NCI-H82 treated with DMSO at 0.1 percent for 48 hours (cell line): ENCODE results near the gene SIRT5.

Source experiments
- DNase-seq: peaks from one replicate; lab custom pipeline; 2025; ENCODE audit not compliant: unreplicated experiment; lab: John Stamatoyannopoulos, UW

SIRT5 gene

DNA sequence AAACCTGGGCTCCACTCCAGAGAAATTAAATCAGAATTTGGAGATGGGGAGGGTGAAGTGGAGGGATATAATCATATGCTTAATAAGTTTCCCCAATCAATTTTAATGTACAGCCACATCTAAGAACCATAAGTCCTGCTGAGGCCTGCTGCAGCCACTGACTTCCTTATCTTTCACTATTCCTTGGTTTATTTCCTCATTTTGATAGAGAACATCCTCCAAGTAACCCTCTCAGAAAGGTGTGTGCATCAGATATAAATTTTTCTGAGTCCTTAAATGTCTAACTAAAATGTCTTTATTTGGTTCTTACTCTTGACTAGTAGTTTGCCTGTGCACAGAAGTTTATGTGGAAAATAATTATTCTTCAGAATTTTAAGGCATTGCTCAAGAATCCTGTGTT, 23.7 kb upstream of the SIRT5 start:
- DNase-seq = no peak

DNA sequence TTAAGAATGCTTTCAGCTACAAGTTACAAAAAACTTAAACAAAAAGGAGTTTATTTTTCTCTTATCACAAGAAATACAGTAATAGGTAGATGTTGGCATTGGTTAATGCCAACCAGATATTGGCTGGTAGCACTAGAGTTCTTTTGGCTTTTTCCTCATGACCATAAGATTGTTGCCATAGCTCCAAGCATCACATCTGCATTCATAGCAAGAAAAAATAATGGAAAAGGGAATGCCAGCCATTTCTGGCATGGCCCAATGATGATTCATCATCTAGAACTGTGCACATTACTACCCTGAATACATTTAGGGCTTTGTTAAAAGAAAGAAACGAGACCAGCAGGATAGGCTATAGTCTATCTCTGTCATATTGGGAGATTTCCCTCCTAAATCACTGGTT, 20.8 kb upstream of the SIRT5 start:
- DNase-seq = no peak

DNA sequence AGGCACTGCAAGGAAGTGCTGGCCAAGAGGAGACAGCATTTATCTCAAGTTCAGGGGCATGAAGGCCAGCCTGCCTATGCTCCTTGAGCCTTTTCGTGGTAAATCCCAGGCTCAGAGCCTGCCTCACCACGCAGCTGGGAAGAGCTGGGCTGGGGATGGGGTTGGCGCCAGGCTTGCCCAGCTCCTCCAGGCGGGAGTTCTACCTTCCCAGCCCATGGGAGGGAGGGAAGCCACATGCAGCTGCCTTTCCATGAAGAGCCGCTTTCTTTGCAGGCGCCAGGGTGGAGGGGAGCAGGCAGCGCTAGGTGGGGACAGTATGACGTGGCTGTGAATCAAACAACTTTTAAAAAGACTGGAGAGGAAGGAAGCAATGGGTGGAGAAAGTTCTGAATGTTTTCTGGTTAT, 19.5 kb upstream of the SIRT5 start:
- DNase-seq = no peak

DNA sequence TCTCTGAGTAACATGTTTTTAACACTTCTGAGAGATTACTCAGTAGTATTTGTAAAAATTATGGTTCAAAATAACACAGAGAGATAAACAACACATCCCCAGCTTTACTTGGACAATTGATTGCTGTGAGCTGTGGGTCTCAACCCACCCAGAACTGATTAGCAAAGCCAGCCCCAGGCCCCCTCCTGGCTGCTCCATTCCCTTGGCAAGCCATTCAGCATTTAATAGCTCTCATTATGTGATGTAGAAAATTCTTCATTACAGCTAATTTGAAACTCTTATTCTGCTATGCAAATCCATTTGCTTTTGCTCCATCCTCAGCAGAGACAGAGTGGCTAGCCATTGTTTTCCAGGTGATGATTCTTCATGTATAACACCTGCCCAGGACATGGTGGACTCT, 16.6 kb upstream of the SIRT5 start:
- no peak for DNase-seq

DNA sequence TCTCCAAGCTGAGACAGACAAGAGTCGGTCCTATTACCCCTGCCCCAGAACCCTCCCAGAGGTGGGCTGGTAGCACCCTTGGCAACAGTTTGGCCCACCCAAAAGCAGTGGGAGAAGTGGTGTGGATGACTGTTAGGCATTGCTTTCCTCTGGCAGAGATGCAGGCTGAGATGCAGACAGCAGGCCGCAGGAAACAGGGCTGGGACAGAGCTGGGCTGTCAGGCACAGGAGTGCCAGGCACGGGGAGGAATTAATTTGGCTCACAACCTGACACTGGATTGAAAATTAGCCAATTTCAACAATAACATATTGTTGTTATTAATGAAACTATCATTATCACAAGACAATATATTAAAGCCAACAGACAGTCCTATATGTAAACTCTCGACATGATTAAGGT, 15.7 kb upstream of the SIRT5 start:
- no peak for DNase-seq

DNA sequence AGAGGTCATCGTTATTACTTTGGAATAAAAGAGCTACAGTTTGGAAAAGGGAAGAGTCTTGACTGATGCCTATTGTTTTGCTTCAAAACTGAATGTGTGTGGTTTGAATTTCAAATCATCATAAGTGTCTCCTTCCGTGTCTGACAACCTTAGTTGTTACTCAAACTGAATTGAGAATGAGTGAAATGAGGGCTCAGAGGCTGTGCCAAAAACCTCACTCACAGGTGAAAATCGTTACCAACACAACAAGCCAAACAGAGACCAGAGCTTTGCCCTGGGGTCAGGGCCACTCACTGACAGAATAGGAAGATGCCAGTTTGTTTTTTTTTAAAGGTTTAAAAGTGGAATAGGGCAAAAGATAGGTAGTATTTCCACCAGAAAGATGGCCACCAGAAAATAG, 15.2 kb upstream of the SIRT5 start:
- DNase-seq = no peak

DNA sequence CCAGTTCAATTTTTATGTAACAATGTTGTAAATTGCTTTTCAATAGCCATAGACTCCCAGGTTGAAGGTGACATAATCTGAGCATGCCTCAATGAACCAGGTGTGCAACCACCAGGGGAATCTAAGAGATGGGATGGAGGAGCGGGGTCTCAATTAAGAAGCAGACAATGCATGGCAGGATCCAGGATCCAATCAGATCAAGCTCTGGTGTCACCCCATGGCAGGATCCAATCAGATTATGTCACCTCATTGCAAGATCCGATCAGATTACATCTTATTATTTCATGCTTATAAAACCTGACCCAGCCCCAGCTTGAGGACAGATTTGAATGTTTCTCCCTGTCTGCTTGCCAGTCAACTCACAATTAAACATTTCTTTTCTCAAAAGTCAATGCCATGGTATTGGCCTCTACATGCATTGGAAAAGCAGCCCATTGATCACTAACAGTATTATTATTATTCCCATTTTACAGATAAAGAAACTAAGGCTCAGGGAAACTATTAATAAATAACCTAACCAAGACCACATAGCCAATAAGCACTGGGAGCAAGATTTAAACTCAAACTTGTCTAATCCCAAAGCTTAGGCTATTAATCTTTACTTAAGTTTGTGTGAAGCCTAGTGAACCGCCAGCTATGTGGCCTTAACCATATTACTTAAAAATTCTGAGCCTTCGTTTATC, 14.3 kb upstream of the SIRT5 start:
- peak; percentile 45 for DNase-seq

DNA sequence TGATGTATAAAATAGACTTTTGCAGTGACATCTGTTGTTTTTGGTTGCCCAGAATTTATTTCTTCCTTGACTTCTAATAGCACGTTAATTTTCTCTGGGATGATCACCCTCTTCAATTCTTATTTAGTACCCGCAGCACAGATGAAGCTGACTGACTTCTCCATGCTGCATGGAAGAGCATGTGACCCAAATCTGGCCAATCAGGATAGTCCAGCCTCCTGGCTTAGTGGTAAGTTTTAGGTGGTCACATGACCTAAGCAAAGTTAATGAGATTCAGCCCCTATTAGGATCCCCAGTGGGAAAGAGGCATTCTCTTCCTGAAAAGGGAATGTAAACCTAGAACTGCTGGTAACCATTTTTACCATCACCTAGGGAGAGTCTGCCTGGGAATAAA, 13.8 kb upstream of the SIRT5 start:
- peak; percentile 43 for DNase-seq

DNA sequence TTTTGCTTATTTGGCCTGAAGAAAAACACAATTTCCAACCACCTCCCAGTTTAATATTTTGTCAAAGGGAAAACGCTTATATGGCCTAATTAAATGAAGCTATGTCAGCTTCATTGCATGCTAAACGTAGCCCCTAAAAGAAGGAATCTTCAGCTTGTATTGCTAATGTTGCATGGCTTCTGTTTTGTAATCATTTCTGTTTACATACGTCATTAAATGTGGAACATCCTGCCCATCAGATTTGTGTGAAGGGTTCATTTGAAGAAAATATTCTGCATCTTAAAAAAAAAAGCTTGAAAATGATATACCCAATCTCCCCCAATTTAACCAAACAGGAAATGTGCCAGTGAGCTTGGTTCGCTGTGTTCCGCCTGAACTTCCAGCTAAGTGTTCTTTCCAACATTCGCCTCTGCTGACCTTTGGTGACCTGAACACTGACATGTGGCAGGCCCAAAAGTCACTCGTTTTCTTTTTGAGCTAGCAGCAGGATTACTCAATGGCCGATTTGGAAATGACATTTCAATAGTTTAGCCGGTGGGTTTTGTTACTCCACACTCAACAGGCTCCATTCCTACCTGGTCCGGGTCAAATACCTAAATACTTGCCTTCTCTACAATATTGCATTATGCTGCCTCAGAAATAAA, 12.7 kb upstream of the SIRT5 start:
- DNase-seq = no peak

DNA sequence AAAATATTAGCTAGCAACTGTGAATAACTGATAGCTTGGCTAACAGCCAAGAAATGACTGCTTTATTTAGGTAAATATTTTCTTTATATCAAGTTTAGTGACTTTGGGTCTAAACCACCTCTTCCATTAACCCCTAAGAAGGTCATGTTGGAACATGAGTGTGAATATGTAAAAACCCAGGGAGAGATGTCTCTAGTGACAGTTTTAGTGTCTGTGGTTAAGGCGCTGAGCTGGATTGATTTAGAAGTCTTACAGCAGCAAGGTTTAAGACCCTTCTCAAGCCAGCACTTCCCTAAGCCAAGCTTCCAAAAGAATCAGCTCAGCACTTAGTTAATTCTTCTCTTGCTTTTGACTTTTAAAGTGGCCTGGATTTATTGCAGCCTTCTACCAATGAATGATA, 11.4 kb upstream of the SIRT5 start:
- DNase-seq = peak; percentile 52

DNA sequence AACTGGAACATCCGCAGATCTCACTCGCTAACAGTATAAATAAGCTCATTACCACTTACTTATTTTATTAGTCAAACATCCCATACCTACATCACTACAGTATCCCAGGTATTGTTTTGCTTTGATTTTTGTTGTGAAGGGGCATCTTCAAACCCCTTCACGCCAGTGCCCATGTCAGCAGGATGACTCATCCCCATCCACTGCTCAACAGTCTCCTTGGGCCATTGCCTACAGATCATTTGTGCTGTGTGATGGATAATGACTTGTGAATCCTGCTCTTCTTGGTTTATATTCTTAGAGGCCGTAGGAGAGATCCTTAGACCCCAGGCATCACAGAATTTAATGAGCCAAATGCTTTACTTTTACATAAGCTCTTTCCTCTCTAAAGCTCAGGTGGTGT, 8.5 kb upstream of the SIRT5 start:
- no peak for DNase-seq

DNA sequence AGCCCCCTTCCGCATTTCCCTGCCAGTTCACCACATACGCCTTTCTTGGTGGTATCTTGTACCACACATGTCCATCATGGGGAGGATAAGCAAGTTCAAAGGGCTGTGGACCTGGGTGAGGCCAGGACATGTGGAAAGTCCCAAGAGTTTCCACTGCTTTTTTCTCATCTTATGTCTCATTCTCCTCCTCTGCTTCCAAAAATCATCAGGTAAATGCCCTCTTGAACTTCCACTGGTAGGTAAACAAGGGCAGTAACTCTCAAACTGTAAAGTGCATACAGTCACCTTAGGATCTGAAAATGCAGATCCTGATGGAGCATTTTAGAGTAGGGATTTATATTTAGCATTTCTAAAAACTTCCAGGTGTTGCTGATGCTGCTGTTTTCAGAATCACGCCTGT, 7.9 kb upstream of the SIRT5 start:
- no peak for DNase-seq

DNA sequence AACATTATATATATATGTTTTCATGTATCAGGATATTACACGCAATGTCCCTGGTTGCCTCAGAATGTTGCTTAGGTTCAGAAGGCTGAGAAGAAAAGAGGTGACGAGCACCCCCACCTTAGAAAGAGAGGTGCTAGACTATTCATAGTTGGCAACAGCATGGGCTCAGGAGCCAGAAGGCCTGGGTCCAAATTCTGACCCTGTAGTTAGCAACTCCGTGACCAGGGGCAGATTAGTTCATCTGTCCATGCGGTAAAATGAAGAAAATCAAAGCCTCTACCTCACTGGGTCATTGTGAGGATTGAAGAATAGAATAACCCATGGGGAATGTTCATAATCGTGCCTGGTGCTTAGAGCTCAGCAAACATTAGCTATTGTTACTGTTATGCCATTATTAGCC, 5.4 kb upstream of the SIRT5 start:
- DNase-seq = no peak

DNA sequence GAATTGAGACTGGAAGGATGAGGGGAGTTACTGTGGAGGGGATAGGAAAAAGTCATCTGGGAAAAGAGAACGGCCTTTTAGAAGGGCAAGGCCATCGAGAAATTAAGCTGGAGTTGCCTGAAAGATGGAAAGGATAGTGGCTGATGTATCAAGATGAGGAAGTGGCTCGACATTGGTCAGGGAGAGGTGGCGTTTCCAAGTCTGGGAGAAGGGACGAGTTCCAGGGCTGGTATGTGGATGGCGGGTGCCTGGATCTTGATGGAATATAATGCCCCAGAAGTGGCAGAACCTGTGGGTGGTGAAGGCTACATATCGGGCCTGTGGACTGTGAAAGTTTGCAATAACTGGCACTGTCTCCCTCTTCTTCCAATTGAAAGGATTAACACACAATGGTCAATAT, 2.2 kb upstream of the SIRT5 start:
- no peak for DNase-seq

DNA sequence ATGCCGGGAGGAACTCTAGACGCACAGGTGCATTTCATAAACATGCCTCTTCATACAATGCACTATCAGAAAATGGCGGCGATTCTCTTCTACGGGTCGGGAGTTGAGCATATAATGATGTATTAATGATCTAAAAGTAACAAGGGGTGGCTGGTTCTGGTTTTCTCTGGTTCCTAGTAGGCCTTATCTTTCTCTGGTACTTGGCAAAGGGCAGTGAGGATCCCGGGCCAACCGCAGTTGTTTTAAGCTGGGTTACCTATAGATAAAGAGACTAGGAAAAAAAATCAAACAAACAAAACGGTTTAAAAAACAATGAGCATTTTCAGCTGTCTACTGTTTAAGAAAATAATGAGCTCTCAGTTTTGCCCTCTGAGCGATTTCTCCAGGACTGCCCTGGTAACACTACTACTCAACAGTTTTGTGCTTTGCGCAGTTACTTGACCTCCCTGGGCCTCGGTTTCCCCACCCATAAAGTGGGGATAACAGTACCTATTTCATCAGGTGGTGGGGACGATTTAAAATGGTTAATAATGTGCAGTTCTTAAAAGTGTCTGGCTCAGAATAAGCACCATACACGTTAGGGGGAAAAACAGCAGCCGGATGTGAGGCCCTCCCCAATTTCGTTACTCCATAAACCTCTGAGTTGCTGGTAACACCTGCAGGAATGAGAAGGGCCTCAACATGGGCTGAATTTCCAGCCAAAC, 1.3 kb upstream of the SIRT5 start:
- no peak for DNase-seq

DNA sequence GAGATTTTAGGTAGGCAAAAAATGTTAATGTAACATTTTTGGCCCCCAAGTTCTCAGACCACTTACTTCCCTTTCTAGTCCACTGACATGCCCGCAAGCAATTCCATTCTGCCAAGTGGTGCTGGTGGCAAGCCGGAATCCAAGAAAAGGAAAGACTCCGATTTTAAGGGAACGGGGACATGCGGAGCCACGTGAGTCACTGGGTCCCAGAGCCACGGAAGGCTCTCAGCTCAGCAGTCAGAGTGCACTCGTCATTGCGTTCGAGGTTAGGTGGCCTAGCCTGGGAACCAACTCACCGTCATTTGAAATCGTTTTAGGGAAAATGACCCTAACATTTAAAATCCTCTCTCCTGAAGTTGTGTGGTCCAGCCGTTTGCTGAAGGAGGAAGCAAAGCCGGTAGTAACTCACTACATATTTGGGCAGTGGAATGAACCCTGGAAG, 711 bp upstream of the SIRT5 start:
- DNase-seq = no peak

DNA sequence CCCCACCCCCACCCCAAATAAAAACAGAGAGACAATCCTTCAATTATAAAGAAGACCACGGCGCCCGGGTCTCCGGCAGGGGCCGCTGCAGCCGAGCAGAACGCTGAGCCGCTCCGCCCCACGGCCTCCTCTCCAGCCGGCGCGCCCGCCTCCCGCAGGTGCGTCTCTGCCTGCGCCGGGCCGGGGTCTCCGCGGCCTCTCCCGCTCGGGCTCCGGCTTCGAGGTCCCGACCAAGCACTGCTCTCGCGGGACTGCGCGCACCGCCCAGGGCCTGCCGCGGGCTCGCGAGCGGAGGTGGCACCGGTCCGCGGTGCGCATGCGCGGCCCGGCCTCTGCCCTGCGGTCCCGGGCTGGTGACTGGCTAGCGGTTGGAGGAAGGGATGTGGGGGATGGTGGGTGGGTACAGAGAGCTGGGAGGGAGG, 241 bp upstream of the SIRT5 start:
- peak; percentile 82 for DNase-seq

DNA sequence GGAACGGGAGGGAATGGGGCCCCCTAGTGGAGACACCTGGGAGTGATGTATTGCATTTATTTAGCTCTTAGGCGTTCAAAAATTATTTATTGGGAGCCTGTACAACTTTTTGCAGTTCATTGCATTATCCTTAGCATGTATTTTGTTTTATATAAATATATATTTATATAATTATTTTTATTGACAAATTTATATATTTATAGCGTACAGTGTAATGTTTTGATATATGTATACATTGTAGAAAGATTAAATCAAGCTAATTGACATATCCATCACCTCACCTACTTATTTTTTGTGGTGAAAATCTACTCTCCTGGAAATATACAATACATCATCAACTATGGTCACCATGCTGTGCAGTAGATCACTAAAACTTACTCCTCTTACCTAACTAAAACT, 975 bp downstream of the SIRT5 start:
- DNase-seq = no peak

DNA sequence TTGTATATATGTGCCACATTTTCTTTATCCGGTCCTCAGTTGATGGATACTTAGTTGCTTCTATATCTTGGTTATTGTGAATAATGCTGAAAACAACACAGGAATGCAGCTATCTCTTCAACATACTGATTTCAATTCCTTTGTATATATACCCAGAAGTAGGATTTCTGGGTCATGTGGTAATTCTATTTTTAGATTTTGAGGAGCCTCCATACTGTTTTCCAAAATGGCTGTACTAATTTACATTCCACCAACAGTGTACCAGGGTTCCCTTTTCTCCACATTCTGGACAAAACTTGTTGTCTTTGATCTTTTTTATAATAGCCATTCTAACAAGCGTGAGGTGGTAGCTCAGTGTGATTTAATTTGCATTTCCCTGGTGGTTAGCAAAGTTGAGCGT, 1.6 kb downstream of the SIRT5 start:
- DNase-seq = no peak

DNA sequence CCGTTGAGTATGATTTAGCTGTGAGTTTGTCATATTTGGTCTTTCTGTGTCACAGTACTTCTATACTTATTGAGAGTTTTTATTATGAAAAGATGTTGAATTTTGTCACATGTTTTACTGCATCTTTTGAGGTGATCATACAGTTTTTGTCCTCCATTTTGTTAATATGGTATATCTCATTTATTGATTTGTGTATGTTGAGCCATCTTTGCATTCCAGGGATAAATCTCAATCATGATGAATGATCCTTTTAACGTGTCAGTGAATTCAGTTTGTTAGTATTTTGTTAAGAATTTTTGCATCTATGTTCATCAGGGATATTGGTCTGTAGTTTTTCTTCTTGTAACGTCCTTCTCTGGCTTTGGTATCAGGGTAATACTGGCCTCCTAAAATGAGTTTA, 3.5 kb downstream of the SIRT5 start:
- no peak for DNase-seq

DNA sequence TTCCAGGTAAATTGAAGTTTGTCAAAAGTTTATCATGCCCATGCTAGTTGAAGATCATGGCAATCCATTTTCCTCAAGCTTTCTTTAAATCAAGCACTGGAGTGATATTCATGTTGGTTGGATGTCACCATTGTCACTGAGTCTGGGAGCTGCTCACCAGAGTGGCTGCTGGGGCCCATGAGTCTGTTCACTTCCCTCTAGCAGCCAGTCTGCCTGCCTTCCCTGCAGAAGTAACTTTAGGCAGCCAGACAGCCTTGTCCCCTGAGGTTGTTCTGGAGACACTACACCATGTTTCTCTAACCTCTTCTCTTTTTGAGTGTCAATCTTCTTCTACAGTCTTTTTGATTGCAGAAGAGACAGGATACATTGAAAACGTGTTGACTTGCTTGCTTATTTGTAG, 5.5 kb downstream of the SIRT5 start:
- DNase-seq = no peak

DNA sequence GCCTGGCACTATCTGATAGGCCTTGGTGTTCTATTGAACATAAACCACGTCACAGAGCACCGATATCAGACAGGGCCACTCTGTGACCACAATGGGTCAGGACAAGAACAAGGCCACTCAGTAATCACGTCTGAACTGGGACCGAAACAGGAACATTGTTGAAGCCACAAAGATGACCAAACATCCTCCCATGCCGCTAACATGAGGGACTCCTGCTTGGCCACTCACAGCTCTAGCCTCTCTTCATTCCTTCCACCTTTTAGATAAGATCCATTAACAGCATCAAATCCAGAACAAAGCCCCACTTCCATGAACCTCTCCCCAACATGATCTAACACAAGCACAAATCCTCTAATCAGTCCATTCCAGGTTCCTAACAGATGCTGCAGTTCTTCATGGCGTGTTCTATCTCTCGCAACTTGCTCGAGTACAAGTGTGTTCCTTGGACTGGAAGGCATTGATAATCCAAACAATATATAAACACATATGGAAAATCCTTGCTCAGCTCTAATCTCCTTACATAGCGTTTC, 7.4 kb downstream of the SIRT5 start:
- DNase-seq = no peak
